ENCODE measurements around the gene GPR137B.

DNA sequence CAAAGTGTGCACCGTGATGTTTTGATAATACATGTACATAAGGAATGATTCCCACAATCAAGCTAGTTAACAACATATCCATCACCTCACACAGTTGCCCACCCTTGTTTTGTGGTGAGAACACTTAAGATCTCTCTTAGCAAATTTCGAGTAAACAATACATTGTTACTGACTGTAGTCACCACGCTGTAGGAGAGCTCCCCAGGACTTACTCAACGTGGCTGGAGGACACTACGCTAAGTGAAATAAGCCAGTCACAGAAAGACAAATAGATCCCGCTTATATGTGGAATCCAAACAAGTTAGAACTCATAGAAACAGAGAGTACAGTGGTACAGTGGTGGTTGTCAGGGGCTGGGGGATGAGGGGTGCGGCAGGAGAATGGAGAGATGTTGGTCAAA is 24.8 kb downstream of the GPR137B start:
- TF ChIP-seq, protein P1, sequence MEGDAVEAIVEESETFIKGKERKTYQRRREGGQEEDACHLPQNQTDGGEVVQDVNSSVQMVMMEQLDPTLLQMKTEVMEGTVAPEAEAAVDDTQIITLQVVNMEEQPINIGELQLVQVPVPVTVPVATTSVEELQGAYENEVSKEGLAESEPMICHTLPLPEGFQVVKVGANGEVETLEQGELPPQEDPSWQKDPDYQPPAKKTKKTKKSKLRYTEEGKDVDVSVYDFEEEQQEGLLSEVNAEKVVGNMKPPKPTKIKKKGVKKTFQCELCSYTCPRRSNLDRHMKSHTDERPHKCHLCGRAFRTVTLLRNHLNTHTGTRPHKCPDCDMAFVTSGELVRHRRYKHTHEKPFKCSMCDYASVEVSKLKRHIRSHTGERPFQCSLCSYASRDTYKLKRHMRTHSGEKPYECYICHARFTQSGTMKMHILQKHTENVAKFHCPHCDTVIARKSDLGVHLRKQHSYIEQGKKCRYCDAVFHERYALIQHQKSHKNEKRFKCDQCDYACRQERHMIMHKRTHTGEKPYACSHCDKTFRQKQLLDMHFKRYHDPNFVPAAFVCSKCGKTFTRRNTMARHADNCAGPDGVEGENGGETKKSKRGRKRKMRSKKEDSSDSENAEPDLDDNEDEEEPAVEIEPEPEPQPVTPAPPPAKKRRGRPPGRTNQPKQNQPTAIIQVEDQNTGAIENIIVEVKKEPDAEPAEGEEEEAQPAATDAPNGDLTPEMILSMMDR (IDR thresholded peaks at IDR 0.05): no peak
- TF ChIP-seq POLR2A (IDR thresholded peaks at IDR 0.05): no peak
